GM21528 (cell line): ENCODE results near the gene BSCL2.
"Not testable (repeated sequence)": the region's sequence is repeated elsewhere in the genome, so short reads cannot be mapped to it uniquely, and the experiment has no call there.

Source experiments
- ATAC-seq: cut with Tn5 transposase; IDR thresholded peaks from one replicate; pipeline ENCODE4 v1.9.1; 2021; ENCODE audit warnings: mild to moderate bottlenecking, moderate library complexity; ENCODE audit not compliant: unreplicated experiment, low FRiP score

The BSCL2 gene

DNA sequence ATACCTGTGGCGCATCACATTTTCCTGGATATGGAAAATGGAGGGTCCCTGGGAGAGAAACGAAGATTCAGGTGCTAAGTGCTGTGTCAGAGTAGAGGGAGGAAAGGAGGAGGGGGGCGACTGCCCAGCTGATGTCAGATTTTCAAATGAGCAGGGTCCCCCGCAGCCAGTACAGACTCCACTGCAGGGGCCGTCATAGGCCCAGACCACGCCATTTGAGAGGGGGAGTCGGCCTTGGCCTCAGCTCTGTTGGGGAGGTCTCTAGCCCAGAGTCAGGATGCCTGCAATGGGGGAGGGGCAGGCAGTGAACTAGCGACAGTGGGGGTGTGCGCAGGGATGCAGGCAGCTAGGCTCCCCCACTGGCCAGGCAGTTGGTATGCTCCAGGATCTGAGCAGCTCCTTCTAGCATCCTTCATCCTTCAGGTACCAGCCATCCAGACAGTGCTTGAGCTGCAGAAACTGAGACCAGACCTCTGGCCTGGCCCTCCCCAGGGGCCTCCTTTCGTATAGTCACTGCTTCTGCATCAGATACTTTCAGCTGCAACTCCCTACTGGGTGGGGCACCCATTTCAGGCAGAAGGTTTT is at the start of gene BSCL2, which contains the start of gene GNG3:
Gene BSCL2, minus strand, starts transcription at position 148 of the 585 bp plus-strand sequence. CDS start 229 bp downstream, outside the sequence.
Gene GNG3, plus strand, starts transcription at position 400 of the 585 bp plus-strand sequence. CDS start 620 bp downstream, outside the sequence.
- no peak for ATAC-seq

DNA sequence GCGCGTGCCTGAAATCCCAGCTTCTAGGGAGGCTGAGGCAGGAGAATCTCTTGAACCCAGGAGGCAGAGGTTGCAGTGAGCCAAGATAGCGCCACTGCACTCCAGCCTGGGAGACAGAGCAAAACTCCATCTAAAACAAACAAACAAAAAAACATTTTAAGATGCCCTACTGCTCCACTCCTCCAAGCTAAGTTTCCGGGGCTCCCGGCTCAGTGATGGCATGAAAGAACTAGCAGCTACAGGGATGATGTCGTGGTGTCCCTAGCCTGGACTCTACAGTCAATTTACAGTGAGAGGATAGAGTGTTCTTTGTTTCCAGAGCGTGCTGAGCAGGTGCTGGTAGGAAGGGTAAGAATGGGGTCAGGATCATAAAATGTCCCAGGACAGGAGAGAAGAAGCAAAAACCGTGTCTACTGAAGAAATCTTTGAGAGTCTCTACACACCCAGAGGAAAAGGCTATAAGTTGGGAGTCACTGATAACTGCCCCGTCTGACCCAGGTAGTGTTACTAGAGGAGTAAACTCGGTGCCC is 47.9 kb upstream of the BSCL2 start:
- no peak for ATAC-seq

- ATAC-seq = peak; percentile 93
These were observed 46.7 kb upstream of the BSCL2 start, which contains the start of gene ZBTB3 for GRCh38 chr11:62753736-62754603. Gene ZBTB3, minus strand, starts transcription at chr11:62754160. Its CDS starts 496 bp downstream, at chr11:62753664.

DNA sequence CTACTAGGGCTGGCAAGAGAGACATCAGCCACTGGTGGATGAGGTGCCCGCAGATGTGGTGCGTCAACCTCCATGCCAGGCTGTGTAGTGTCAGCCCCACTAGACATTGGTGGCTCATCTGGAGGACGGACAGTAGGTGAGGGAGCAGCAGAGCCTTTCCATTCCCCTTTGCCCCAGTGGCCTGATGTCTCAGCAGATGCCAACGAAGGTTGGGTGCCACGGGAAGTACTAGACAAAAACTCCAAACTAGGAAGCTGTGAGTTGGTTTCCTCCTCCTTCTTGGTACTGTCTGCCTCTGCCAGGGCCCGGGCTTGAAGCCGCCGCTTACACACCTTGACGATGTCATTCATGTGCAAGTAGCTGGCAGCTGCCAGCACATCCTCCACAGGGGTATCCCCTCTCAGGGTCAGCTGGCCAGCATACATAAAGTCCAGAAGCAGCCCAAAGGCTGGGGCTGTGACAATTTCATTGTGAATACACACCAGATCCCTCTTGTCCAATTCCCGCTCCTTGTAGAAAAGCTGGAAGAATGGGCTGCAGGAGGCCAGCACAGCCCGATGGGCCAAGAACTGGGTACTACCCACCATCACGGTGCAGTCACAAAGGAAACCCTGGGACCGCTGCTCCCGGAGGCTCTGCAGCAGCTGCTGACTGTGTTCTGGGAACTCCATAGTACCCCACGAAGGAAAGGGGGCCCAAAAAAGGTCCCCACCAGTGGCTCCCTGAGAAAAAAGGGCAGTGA is 45.9 kb upstream of the BSCL2 start:
- ATAC-seq = no peak

DNA sequence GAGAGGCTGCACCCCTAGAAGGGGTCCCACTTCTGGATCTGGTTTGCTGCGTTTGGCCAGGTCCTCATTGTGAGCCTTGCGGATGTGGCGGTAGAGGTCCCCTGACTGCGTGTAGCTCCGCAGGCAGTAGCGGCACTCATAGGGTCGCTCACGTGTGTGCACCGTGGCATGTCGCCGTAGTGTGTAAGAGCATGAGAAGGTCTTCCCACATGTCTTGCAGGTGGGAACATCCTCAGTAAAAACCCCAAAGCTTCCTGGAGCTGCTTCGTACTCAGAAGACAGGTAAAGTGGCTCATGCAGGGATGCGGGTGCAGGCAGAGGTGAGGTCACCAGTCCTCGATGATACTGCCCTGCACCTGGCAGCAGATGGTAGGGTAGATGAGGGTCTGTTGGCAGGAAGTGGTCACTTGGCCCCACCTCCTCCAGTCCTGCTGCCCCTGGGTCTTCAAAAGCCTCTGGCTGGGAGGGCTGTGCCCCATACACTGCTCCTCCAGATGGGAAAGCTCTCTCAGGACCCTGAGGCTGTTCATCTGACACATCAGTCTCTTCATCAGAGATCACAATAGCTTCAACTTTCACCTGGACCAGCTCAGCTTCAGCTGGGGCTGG is 45.1 kb upstream of the BSCL2 start:
- ATAC-seq = no peak

DNA sequence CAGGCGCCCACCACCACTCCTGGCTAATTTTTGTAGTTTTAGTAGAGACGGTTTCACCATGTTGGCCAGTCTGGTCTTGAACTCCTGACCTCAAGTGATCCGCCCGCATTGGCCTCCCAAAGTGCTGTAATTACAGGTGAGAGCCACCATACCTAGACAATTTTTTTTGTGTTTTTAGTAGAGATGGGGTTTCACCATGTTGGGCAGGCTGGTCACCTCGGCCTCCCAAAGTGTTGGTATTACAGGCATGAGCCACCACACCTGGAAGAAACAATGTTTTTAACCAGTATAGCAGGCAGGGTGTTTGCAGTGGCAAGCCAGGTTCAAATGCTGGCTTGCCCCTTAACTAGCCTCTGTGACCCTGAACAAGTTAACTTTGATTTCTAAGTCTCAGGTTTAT is 42.7 kb upstream of the BSCL2 start:
- ATAC-seq = not testable (repeated sequence)

DNA sequence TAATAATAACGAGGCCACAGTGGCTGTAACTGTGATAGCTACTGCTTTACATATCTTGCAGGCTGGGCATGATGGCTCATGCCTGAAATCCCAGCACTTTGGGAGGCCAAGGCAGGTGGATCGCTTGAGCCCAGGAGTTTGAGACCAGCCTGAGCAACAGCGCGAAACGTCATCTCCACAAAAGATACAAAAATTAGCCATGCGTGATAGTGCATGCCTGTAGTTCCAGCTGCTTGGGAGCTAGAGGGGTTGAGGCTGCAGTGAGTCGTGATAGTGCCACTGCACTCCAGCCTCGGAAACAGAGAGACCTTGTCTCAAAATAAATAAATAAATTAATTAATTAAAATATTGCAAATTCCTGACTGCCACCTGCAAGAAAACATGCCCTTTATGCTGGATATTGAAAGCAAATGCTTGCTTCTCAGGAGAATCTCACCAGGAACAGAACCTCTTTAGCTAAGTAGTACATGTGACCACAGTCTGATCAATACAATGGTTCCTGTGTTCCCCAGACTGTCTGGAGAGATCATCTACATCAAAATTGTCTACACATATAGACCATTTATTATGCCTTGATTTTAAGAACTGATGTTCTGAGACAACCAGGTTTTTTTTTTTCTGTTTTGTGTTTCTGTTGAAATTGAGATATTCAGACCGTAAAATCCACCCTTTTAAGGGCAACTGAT is 40.4 kb upstream of the BSCL2 start:
- no peak for ATAC-seq

GRCh38 chr11:62737196-62737595 is 30.0 kb upstream of the BSCL2 start:
- ATAC-seq = no peak

- no peak for ATAC-seq
These were observed 25.6 kb upstream of the BSCL2 start for GRCh38 chr11:62732830-62733229.

GRCh38 chr11:62730076-62730475 is 22.9 kb upstream of the BSCL2 start:
- not testable (repeated sequence) for ATAC-seq

- ATAC-seq = peak; percentile 26
These were observed 21.2 kb upstream of the BSCL2 start, which contains the start of gene TTC9C for GRCh38 chr11:62728171-62728988. Gene TTC9C, plus strand, starts transcription at chr11:62728486. Its CDS starts 363 bp downstream, at chr11:62728849.

DNA sequence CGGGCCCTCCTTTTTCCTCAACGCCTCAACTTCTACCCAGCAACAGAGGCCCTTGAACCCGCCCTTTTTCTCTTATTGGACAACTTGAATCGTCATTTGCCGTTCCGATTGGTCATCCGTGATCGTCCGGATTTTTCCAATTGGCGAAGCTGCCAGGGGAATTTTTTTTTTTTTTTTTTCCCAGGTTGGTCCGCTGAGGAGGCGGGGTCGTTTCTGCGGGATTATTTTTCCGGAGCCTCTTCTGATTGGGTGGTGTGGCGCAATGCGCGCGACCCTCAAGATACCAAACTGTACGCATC is 20.6 kb upstream of the BSCL2 start:
- peak; percentile 58 for ATAC-seq

DNA sequence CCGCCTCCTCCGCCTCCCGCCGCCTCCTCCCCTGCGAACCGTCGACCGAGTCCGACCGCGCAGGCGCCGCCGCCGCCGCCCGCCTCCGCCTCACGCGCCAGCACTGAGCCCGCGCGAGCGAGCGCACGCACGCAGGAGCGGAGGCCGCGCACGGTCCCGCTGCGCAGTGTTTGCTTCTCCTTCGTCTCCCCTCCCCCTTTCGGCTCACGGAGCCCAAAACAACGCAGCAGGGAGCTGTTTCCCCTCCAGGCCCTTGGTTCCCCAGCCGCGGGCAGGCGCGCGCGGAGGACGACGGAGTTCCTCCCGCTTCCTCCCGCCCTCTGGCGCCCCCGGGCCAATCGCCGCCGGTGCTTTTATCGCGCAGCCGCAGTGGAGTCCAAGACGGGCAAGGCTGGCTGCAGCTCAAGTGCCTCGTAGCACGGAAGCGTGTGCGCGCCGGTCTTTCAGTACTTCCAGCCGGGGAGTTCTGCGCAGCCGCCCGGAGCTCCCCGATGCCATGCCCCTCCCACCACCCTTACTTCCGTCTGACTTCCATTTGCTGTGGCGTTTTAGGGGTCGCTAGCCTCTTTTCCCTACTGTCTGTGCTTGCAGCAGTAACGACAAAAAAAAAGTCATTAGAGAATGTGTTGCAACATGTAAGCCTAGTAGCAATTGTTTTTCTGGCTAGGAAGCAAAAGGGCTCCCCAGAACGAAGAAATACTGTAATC is 20.1 kb upstream of the BSCL2 start, which contains the start of gene HNRNPUL2:
Gene HNRNPUL2, minus strand, starts transcription at position 293 of the 707 bp plus-strand sequence. CDS start 301 bp downstream, outside the sequence.
- ATAC-seq = peak; percentile 63

- peak; percentile 4 for ATAC-seq
These were observed 19.6 kb upstream of the BSCL2 start for GRCh38 chr11:62726915-62727164.

GRCh38 chr11:62726156-62726914 is 19.1 kb upstream of the BSCL2 start:
- ATAC-seq = peak; percentile 1

DNA sequence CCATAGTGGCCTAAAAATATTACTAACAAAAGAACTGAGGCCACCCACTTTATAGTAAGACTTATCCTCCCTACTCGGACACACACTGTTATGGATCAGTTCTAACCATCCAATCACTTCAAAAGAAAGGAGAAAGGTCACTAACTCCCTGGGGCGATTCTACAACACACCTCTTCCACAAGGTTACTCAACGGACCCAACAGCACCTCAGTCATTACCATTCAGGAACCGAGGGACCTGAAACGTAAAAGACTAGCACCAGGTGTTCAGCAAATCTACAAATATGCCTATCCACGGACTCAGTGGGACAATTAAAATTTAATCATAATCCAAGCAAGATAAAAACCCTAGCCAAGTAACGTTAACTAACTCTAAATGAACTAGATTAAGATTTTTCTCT is 18.4 kb upstream of the BSCL2 start:
- no peak for ATAC-seq

GRCh38 chr11:62724171-62724570 is 16.9 kb upstream of the BSCL2 start:
- no peak for ATAC-seq

- ATAC-seq = no peak
These were observed 14.8 kb upstream of the BSCL2 start for GRCh38 chr11:62721994-62722393.
